NCI-H146 treated with DMSO at 0.1 percent for 48 hours (cell line): Measurements from ENCODE around the gene CYTIP.
"Not testable (repeated sequence)": the region's sequence is repeated elsewhere in the genome, so short reads cannot be mapped to it uniquely, and the experiment has no call there.

Experiments
- DNase-seq: peaks from one replicate; lab custom pipeline; 2025; ENCODE audit not compliant: unreplicated experiment; lab: John Stamatoyannopoulos, UW

The CYTIP gene

DNA sequence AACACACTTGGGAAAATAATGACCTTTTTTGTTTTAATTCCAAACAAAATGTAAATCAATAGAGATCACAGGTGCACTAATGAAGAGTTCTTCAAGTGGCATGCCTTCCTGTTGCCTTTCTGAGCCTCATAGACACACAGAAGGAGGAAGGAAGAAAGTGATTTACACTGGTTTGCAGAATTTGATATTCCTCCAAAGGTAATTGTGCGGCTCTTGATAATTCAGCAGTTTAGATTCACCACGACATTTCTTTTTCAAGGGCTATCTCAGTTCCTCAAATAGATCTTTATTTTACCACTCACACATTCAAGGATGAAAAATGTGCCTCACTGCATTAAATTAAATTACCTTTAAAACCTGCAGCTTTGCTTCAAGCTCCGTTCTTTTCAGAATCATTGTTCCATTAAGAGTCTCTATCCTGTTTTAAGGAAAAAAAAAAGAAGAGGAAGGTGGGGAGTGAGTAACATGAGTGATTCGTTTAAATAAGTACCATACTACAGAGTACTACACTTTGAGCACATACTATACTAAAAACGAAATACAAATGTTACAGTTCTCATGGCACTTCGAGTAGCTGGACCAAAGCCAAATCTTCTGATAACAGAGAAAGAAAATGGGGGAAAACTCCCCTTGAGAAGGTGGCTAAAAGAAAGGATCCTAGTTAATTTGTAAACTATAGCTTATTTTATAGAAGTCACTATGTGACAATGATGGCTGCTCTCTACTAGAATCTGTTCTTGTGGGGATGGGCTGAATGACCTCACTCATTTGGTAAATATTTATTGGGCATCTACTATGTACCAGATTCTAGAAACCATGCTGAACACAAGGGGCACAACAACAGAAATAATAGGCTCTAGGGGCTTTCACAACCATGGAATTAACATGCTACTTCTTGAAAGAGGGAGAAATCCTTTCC is 16.6 kb downstream of the CYTIP start:
- no peak for DNase-seq

DNA sequence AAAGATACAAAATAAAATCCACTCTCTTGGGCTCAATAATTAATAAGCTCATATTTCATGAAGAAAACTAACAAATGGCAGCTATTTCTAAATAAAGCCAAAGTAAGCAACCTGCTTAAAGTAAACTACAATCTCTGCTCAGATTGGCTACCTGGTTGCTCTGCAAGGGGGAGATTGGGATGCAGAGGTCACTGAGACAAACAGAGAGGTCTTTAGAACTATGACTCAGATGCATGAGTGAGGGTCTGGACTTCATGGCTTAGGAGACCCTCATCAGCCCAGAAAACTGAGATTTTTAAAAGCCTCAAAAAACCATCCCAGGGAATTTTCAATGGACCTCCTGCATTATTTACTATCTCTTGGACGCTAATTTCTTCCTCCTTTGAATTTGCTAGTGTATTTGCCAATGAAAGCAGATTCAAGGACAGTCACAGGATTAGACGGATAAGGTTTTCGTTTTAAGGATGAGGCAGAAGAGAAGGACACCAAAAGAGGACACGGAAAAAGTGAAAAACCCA is 17.4 kb downstream of the CYTIP start:
- no peak for DNase-seq

DNA sequence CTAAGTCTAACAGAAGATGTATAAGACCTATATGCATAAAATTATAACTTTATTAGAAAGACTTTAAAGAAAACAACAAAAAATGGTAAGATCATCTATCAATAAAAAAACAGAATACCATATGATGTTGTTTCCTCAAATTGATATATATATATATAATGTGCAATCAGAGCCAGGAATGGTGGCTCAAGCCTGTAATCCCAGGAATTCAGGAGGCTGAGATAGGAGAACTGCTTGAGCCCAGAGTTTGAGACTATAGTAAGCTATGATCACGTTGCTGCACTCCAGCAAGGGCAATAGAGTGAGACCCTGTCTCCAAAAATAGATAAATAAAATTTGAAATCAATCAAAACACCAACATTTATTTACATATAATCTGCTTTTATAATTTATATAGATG is 19.5 kb downstream of the CYTIP start:
- DNase-seq: no peak

DNA sequence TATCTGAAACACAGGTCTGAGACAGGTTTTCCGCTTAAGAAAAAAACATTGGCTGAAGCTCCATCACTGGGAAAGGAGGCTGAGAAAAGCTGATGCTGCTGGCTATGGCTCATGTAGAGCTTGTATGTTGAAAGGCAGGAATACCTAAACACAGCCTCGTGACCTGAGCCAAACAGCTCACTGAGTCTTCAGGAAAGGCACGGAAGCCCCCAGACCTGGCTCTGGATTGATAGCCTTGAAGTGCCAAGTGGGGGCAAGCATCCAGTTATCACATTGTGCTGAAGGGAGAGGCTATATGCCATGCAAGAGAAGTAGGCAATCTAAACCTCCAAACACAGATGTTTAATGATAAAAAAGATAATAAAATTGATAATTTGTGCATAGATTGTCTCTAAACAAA is 21.9 kb downstream of the CYTIP start:
- no peak for DNase-seq

DNA sequence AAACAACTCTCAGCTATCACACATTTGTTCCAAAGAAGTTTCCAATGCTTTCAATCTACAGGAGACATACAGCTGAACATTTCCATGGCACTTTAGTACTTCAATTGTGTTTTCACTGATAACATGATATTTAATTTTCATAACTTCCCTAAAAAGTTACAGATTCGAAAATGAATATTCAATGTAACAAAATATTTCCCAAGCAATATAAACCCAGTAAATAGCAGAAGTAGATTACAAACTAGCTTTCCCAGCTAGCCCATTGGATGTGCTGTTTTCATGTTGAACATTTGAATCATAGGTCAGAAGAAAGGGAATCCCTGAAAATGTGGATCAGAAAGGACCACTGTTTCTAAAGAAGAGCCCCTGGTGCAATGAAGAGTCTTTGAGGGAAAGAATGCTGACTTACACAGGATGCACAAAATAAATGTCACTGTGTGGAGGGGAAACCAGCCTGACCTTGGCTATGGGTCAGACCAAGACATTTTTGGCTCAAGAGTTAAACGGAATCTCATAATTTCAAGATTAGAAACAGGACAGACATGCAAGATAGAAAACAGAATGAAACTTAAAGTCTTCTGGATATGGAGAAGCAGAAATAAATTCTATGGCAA is 22.5 kb downstream of the CYTIP start:
- DNase-seq: no peak

DNA sequence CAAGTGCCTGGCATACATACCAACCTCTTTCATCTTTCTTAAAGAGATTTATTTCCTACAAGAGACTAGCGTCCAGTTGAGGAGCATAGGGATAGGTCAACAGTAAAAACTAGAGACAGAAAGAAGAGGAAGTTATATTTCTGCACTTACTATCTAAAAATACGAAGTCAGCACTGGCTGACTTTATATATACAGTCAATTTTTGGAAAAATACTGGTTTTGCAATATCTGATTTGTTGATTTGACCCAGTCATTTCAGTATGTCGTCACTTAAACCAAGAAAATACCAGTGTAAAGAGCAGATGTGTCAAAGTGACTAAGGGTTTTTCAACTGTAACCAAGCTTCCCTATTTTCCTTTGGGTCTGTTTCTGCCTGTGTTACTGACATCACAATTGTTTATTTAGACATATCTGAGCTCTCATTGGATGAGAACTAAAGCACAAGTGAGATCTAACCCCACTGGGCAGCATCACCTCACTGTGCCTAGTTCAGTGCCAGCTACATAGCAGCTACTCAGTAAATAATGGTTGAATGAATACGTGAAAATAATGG is 23.0 kb downstream of the CYTIP start:
- DNase-seq: no peak

DNA sequence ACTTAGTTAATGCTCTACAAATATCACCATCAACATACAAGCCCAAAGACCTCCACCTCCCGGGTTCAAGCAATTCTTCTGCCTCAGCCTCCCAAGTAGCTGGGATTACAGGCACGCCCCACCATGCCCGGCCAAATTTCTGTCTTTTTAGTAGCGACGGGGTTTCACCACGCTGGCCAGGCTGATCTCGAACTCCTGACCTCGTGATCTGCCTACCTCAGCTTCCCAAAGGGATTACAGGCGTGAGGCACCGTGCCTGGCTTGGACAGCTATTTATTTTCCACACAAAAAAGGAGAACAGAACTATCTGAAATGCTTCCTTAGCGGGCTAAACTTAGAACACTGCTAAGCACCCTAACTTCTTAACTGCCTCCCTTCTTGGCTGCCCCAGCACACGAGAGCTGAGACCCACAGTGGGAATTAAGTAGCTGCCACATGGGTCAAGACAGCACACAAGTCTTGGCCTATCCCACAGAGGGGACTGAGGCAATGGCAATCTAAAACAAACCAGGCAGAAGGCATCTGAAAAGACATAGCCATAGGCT is 24.8 kb downstream of the CYTIP start:
- DNase-seq: no peak

DNA sequence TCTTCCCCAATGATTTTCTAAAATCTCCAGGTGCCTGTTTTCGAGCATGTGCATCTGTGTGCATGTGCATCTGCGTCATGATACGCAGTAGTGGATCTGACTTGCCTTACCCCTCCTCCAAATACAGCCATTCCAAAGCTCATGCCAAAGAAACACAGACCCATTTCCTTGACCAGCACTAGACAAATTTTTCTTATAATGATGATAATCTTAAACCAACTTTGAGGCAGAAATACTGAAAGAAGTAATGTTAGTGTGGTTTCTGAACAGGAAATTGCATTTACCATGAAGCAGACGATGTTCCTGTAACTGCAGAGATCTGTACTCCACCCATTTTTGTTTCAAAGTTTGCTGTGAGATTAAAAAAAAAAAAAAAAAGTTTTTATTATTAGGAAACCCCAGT is 25.6 kb downstream of the CYTIP start:
- no peak for DNase-seq

DNA sequence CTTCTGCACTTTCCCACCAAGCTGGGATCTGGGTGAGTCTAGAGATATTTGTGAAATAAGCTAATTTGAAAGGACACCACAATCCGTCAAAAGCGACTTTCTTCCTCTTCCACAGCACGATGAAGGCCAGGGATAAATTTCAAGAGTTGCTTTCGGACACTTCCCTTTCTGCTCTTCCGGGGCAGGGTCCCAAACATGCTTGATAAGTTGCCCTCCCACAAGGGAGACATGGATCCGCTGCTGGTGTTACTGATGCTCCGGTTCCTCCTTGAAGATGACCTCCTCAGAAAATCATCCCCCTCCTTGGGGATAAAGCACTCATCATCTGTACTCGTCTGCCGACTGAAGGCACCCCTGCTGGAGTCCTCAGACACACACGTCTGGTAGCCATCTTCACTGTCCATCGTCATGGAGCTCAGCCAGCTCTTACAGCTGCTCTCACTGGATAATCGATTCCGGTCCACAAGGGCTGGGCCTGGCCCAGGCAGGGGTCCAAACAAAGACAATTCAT is 28.2 kb downstream of the CYTIP start:
- DNase-seq: peak; percentile 76

DNA sequence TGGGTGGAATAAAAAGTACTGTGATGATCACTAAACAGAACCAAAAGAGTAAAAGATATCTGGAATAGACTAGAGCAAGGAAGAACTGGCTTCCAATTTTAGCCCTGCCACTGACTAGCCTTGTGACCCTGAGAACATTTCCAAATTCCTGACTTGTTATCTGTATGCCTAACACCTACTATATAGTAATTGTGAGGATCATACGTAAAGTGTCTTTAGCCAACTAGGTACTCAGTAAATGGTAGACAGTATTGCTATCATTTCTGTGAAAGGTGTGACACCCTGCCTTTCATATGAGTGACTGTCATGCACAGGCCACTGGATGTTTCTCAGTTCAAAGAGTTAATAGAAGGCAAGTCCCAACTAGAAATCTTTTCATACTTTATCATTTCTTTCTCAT is 29.8 kb downstream of the CYTIP start:
- no peak for DNase-seq

DNA sequence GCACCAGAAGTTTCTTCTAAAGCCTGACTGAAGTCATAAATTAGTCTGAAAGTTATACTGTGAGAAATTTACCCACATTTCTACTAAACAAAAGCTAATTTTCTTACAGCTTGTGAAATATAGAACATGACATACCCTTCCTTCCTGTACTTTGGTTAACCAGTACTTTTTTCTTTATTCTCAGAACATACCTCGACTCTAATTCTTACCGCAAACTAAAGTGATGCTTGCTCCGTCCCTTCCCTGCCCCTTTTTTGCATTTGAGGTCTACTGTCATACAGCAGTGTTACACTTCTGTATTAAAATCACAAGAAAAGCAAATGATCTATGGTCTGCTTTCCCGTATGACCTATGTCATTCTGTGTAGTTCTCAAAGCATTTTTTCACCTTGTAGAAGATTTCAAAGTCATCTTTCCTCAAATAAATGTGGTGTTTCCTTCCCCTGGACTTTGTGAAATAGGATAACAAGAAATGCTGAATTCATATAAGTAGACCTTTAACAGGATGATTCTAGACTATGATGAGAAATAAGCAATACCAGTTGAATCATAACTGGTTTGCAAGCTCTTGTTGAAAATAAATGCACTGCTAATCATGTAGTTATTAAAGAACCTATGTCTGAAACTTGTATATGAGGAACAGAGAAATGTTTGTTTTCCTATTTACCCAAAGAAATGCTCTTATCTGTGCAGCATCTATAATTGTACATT is 30.4 kb downstream of the CYTIP start:
- no peak for DNase-seq

DNA sequence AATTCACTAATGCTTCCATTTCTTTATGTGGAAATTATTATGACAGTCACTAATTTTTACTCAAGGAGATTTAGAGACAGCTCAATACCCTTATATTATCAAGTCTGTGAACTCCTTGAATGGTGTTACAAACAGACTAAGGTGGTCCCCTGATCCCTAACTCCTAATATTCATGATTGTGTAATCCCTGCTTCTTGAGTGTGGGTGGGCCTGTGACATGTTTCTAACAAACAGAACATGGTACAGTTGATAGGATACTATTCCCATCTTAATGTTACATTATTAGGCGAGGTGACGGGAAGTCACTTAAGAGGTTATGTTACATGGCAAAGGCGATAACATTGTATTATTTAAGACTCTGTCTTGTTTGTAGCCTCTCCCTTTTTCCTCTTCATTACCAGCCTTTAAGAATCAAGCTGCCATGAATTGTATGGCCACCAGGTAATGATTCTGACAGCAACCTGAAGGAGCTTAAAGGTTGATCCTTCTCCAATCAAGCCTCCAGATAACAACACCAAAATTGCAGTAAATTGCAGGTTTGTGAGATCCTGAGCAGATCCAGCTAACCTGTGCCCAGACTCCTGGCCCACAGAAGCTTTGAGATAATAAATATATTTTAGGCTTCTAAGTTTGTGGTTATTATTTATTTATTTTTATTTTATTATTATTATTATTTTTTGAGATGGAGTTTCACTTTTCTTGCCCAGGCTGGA is 32.1 kb downstream of the CYTIP start:
- DNase-seq: no peak

DNA sequence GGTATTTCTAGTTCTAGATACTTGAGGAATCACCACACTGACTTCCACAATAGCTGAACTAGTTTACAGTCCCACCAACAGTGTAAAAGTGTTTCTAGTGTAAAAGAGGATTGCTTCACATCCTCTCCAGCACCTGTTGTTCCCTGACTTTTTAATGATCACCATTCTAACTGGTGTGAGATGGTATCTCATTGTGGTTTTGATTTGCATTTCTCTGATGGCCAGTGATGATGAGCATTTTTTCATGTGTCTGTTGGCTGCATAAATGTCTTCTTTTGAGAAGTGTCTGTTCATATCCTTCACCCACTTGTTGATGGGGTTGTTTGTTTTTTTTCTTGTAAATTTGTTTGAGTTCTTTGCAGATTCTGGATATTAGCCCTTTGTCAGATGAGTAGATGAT is 38.5 kb downstream of the CYTIP start:
- not testable (repeated sequence) for DNase-seq

DNA sequence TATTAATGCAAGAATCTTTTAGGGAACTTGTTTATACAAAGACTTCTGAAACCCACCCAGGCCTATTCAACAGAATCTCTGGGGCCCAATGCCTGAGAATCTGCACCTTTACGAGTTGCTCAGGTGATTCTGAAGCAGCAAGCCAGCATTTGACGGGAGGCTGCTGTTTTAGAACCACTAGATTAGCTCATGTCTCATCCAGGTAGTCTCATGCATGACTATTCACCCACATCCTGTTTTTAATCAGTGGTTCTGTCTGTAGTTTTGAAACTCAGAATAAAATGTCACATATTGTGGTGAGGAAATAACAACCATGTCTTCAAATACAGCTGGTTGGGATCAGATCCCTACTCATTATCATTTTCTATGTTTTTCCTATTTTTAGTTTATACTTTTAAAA is 39.5 kb downstream of the CYTIP start:
- no peak for DNase-seq

DNA sequence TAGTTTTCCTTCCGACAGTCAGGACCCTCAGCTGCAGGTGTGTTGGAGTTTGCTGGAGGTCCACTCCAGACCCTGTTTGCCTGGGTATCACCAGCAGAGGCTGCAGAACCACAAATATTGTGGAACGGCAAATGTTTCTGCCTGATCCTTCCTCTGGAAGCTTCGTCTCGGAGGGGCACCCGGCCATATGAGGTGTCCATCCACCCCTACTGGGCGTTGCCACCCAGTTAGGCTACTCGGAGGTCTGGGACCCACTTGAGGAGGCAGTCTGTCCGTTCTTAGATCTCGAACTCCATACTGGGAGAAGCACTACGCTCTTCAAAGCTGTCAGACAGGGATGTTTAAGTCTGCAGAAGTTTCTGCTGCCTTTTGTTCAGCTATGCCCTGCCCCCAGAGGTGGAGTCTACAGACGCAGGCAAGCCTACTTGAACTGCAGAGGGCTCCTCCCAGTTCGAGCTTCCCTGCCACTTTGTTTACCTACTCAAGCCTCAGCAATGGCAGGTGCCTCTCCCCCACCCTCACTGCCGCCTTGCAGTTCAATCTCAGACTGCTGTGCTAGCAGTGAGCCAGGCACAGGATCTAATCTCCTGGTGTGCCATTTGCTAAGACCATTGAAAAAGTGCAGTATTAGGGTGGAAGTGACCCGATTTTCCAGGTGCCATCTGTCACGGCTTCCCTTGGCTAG is 40.9 kb downstream of the CYTIP start:
- not testable (repeated sequence) for DNase-seq

DNA sequence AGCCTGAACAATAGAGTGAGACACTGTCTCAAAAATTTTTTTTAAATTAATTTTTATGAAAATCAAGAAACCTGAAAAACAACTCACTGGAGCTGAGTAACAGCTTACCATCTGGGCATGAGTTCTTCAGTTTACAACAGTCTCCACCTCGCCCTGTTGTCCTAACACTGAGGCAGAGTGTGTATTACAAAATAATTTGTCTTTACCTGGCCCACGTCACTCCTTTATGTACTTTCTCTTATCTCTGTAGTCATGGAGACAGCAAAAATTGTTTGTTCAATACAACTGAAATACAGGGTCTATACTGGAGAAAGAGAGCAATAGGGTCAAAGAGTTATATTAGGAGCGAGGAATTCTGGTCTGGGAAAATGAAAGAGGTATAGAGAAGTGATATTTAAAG is 48.1 kb downstream of the CYTIP start:
- DNase-seq: peak; percentile 38

DNA sequence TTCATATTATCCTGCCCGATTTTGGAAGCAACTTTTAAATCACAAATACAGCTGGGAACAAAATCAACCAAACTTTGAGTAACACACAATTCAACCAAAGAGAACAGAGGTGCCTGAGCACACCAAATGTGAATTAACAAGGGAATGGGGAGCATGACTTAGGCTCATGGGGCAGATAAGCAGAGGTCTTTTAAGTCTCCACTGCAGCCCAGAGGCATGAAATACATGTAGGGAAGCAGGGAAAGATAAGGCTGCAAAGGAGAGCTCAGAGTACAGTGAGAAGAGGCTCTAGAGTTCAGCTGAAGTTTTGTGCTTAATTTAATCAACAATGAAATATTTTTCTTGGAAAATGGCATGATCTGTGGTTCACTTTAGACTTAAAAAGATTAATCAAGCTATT is 49.0 kb downstream of the CYTIP start:
- no peak for DNase-seq

DNA sequence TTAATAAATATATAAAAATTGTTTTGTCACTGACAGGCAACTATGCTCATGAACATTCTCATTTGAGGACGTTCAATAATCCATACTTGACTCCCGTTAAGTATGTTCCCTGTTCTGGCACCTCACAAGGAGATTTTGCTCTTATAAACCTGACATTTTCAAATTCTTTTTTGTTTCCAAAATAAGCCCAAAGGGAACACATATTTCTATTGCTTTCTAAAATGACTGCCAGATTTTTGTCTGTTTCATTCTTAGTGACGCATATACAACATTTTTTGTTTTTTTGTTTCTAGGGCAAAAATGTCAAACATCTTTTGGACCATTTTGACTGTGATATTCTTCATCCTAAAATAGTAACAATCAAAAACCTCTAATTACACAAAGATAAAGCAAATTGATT is 50.5 kb downstream of the CYTIP start:
- no peak for DNase-seq

DNA sequence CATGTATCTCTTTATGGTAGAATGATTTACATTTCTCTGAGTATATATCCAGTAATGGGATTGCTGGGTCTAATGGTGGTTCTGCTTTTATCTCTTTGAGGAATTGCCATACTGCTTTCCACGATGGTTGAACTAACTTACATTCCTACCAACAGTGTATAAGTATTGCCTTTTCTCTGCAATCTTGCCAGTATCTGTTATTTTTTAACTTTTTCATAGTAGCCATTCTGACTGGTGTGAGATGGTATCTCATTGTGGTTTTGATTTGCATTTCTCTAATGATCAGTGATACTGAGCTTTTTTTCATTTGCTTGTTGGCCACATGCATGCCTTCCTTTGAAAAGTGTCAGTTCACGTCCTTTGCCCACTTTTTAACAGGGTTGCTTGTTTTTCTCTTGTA is 55.1 kb downstream of the CYTIP start:
- DNase-seq: no peak

DNA sequence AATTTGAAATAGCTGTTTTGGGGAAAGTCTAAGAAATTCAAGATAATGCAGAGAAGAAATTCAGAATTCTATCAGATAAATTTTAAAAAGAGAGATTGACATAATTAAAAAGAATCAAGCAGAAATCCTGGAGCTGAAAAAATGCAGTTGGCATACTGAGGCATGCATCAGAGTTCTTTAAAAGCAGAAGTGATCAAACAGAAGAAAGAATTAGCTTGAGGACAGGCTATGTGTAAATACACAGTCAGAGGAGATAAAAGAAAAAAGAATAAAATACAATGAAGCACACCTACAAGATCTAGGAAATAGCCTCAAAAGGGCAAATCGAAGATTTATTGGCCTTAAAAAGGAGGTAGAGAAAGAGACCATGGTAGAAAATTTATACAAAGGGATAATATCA is 57.1 kb downstream of the CYTIP start:
- no peak for DNase-seq
